H1 (cell line): ENCODE results near the gene PDK3.

Experiments used
- ASH2L ChIP-seq: fragments of 200-600, 300-600 bp; sonication (generic); IDR thresholded peaks from one replicate; pipeline ENCODE4 v1.7.1; 2017; ENCODE audit warnings: low read length
- EP300 ChIP-seq, 2 experiments: IDR thresholded peaks; 1 replicate in 1 of 2; 2 replicates in 1 of 2; pipeline ENCODE4 v1.6.1; 2011 to 2012; ENCODE audit warnings: low read depth in 2 of 2, low read length in 2 of 2, mild to moderate bottlenecking in 2 of 2, borderline replicate concordance in 1 of 2, inconsistent platforms in 1 of 2, moderate library complexity in 1 of 2
- EZH2 ChIP-seq: fragments of 200-600 bp; sonication (generic); IDR thresholded peaks from 2 replicates; pipeline ENCODE4 v1.7.1; 2012; ENCODE audit warnings: low read depth, mild to moderate bottlenecking, moderate library complexity, low read length, inconsistent platforms; ENCODE audit not compliant: severe bottlenecking
- GABPA ChIP-seq: IDR thresholded peaks from 2 replicates; pipeline ENCODE4 v1.6.1; 2011; ENCODE audit warnings: mild to moderate bottlenecking, low read length, moderate library complexity, borderline replicate concordance; ENCODE audit not compliant: insufficient read depth
- HDAC2 ChIP-seq, 2 experiments: fragments of 300-600 bp in 1 of 2; sonication (generic) in 1 of 2; IDR thresholded peaks; 2 replicates each; pipeline ENCODE4 v1.6.1; 2011 to 2012; ENCODE audit warnings: low read depth in 2 of 2, low read length in 2 of 2, mild to moderate bottlenecking in 2 of 2, moderate library complexity in 2 of 2, borderline replicate concordance in 1 of 2, inconsistent platforms in 1 of 2
- KDM1A ChIP-seq: fragments of 200-600, 300-600 bp; sonication (generic); IDR thresholded peaks from 2 replicates; pipeline ENCODE4 v1.7.1; 2016; ENCODE audit warnings: mild to moderate bottlenecking, low read length, borderline replicate concordance
- POLR2A ChIP-seq, 2 experiments: IDR thresholded peaks; 1 replicate in 1 of 2; 2 replicates in 1 of 2; pipeline ENCODE4 v1.6.1; 2011; ENCODE audit warnings: low read depth in 2 of 2, low read length in 2 of 2, mild to moderate bottlenecking in 2 of 2; ENCODE audit errors: control extremely low read depth in 1 of 2
- POLR2AphosphoS5 ChIP-seq: IDR thresholded peaks from 2 replicates; pipeline ENCODE4 v1.6.1; 2011; ENCODE audit warnings: low read depth, low read length
- RAD21 ChIP-seq, 2 experiments: IDR thresholded peaks in 1 of 2; conservative IDR thresholded peaks in 1 of 2; 2 replicates each; pipeline ENCODE4 v1.6.1; 2011; ENCODE audit warnings: low read depth in 2 of 2, low read length in 2 of 2, improper control_type of control experiment in 1 of 2, inconsistent platforms in 1 of 2, mild to moderate bottlenecking in 1 of 2, moderate library complexity in 1 of 2
- YY1 ChIP-seq: IDR thresholded peaks from 2 replicates; pipeline ENCODE4 v1.6.1; 2011; ENCODE audit warnings: low read depth, mild to moderate bottlenecking, low read length
- TF ChIP-seq, protein P1 (sequence below), 3 experiments: IDR thresholded peaks; 1 replicate in 2 of 3; 2 replicates in 1 of 3; pipeline versions ENCODE4 v1.5.1 to v1.6.1; 2011; ENCODE audit warnings: low read length in 3 of 3, mild to moderate bottlenecking in 3 of 3, inconsistent platforms in 2 of 3, low read depth in 1 of 3, moderate library complexity in 1 of 3; ENCODE audit not compliant: insufficient read depth in 1 of 3; ENCODE audit errors: control extremely low read depth in 1 of 3

DNA sequence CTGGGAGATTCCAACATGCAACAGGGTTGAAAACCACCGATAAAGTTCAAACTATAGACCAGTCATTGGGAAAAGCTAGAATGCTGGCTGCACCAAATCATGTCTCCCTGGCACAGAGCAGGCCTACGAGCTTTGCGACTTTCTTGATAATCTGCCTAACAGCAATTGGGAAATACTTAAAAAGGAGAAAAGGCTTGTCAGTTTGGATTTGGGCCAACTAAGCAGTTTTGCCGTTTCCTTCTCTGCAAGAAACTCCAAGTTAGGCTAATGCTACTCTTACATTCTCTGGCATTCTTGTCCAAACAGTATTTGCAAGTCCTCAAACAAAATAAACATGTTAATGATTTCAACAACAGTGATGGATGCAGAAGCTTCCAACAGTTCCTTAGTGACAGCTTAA, 87.9 kb downstream of the PDK3 start:
- TF ChIP-seq HDAC2 (IDR thresholded peaks at IDR 0.05; ENCODE audit: borderline replicate concordance in 1 of 2, low read depth in 2 of 2, low read length in 2 of 2) (no peak), GABPA (no peak), POLR2A (IDR thresholded peaks at IDR 0.05; ENCODE audit: control extremely low read depth in 1 of 2, low read depth in 2 of 2, low read length in 2 of 2) (no peak), ASH2L (no peak), RAD21 (IDR thresholded peaks at IDR 0.05 in 1 of 2, conservative IDR thresholded peaks at IDR 0.05 in 1 of 2; ENCODE audit: low read depth in 2 of 2, low read length in 2 of 2) (no peak), KDM1A (no peak), EZH2 (no peak), POLR2AphosphoS5 (no peak), YY1 (no peak), EP300 (IDR thresholded peaks at IDR 0.05; ENCODE audit: borderline replicate concordance in 1 of 2, low read depth in 2 of 2, low read length in 2 of 2) (no peak)
- TF ChIP-seq, protein P1, sequence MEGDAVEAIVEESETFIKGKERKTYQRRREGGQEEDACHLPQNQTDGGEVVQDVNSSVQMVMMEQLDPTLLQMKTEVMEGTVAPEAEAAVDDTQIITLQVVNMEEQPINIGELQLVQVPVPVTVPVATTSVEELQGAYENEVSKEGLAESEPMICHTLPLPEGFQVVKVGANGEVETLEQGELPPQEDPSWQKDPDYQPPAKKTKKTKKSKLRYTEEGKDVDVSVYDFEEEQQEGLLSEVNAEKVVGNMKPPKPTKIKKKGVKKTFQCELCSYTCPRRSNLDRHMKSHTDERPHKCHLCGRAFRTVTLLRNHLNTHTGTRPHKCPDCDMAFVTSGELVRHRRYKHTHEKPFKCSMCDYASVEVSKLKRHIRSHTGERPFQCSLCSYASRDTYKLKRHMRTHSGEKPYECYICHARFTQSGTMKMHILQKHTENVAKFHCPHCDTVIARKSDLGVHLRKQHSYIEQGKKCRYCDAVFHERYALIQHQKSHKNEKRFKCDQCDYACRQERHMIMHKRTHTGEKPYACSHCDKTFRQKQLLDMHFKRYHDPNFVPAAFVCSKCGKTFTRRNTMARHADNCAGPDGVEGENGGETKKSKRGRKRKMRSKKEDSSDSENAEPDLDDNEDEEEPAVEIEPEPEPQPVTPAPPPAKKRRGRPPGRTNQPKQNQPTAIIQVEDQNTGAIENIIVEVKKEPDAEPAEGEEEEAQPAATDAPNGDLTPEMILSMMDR (IDR thresholded peaks at IDR 0.05; ENCODE audit: control extremely low read depth in 1 of 3, insufficient read depth in 1 of 3, low read depth in 1 of 3, low read length in 3 of 3), result no peak
